Measurements from ENCODE around the gene JMY.

GRCh38 chr5:79305706-79306105, 69.8 kb downstream of the JMY start:
- TF ChIP-seq CTCF (IDR thresholded peaks at IDR 0.05) (no peak), POLR2AphosphoS5 (IDR thresholded peaks at IDR 0.05; ENCODE audit: insufficient read depth in 1 of 2, low read depth in 1 of 2) (no peak)
